Measurements from ENCODE around the gene USH2A. TPM values are rescaled to one million over a fixed set of nuclear protein-coding genes. Genes with fewer than 3 reads are reported as not detected.

Gene USH2A
- total RNA-seq, 4 donors from 2014 or later = under 0.01 to 1.0 (median under 0.01) TPM; not detected in 1

DNA sequence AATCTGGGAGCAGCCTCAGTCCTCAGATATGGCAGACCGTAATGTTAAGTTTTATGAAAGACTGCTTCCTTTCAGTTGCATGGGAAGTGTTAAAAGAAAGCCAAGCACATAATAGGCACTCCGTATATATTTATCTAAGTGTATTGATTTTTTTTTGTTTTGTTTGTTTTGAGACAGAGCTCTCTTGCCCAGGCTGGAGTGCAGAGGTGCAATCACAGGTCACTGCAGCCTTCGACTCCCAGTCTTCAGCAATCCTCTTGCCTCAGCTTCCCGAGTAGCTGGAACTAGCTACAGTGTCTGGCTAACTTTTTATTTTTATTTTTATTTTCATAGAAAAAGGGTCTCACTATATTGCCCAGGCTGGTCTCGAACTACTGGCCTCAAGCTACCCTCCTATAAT, 341.8 kb downstream of the USH2A start:
- 66 to 73% methylated on average over 5 of the region's 5 CpGs for WGBS, 2 donors
- Histone ChIP-seq H3K4me3 (no peak overlapping the region), H3K9me3 (no peaks in the 10 kb centered on the region), H3K36me3 (no peaks in the 10 kb centered on the region), H3K27ac (no peak overlapping the region), H3K27me3 (no peaks in the 10 kb centered on the region), H3K4me1 (no peaks in the 10 kb centered on the region)
- TF ChIP-seq EP300 (IDR thresholded peaks at IDR 0.05) (no peak), POLR2A (IDR thresholded peaks at IDR 0.05) (no peak)
- TF ChIP-seq, protein P1, sequence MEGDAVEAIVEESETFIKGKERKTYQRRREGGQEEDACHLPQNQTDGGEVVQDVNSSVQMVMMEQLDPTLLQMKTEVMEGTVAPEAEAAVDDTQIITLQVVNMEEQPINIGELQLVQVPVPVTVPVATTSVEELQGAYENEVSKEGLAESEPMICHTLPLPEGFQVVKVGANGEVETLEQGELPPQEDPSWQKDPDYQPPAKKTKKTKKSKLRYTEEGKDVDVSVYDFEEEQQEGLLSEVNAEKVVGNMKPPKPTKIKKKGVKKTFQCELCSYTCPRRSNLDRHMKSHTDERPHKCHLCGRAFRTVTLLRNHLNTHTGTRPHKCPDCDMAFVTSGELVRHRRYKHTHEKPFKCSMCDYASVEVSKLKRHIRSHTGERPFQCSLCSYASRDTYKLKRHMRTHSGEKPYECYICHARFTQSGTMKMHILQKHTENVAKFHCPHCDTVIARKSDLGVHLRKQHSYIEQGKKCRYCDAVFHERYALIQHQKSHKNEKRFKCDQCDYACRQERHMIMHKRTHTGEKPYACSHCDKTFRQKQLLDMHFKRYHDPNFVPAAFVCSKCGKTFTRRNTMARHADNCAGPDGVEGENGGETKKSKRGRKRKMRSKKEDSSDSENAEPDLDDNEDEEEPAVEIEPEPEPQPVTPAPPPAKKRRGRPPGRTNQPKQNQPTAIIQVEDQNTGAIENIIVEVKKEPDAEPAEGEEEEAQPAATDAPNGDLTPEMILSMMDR (IDR thresholded peaks at IDR 0.05) = no peak
- DNase-seq (ENCODE audit: low spot score in 2 of 2) = no peak

DNA sequence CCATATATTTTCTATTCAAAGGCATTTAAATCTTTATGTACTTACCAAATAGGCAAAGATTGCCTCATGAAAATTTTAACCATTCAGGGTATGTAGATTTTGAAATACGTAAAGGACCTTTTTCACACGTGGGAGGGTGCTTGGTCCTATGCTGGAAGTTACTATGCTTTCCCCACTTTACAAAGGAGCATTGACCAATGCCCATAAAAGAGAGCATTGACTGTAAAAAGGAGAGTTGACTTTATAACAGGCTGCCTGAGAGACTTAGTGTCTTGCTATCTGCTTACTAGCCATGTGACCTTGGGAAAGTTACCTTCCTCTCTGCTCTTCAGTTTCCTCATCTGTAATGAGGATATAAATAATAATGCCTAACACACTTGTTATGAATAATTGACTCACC, 346.5 kb downstream of the USH2A start:
- Histone ChIP-seq H3K9me3 (no peaks in the 10 kb centered on the region), H3K27me3 (no peaks in the 10 kb centered on the region), H3K36me3 (no peaks in the 10 kb centered on the region), H3K27ac (no peak overlapping the region), H3K4me3 (no peak overlapping the region), H3K4me1 (peaks cover 0 to 7% (median 0%) of the 10 kb centered on the region in 4 donors)
- 55 to 65% methylated on average over 2 of the region's 2 CpGs for WGBS, 2 donors
- TF ChIP-seq POLR2A (IDR thresholded peaks at IDR 0.05) = no peak
- no peak for DNase-seq (ENCODE audit: low spot score in 2 of 2)

DNA sequence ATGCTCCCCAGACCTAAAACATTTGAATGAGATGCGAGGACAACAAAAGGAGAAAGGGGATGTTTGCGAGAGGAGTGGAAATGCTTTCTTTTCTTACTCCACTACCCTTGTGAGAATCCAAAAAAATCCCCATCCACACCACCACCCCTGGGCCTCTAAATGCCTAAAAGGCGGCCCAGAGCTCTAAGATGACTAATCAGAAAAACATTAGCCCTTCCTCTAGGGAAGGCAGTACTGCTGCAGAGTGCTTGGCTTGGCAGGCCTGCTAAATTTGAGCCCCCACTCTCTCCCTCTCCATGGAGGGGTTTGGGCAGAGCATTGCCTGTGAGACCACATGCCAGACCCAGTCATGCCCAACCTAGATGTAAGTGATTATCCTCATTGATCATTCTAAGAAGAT, 347.9 kb downstream of the USH2A start:
- no peak for DNase-seq (ENCODE audit: low spot score in 2 of 2)
- H3K36me3 ChIP-seq = no peaks in the 10 kb centered on the region
- TF ChIP-seq POLR2A (IDR thresholded peaks at IDR 0.05) (no peak), EP300 (IDR thresholded peaks at IDR 0.05) (no peak)
- TF ChIP-seq, protein P1 (IDR thresholded peaks at IDR 0.05) = no peak
- peaks cover 0 to 7% (median 0%) of the 10 kb centered on the region in 4 donors for H3K4me1 ChIP-seq
- H3K9me3 ChIP-seq = no peaks in the 10 kb centered on the region
- no peaks in the 10 kb centered on the region for H3K27me3 ChIP-seq
- no peak overlapping the region for H3K4me3 ChIP-seq
- 50 to 59% methylated on average over 3 of the region's 3 CpGs for WGBS, 2 donors
- H3K27ac ChIP-seq = no peak overlapping the region

- Histone ChIP-seq H3K36me3 (no peaks in the 10 kb centered on the region), H3K27me3 (no peaks in the 10 kb centered on the region), H3K27ac (no peak overlapping the region), H3K9me3 (no peaks in the 10 kb centered on the region), H3K4me3 (no peak overlapping the region), H3K4me1 (peaks cover 0 to 7% (median 0%) of the 10 kb centered on the region in 4 donors)
- TF ChIP-seq EP300 (IDR thresholded peaks at IDR 0.05) (no peak), POLR2A (IDR thresholded peaks at IDR 0.05) (no peak)
- TF ChIP-seq, protein P1 (IDR thresholded peaks at IDR 0.05) = no peak
- no peak for DNase-seq (ENCODE audit: low spot score in 2 of 2)
- WGBS, 2 donors = 46 to 48% methylated on average over 8 of the region's 8 CpGs
These were observed 349.3 kb downstream of the USH2A start for GRCh38 chr1:216073793-216074595.

- 43 to 53% methylated on average over 3 of the region's 3 CpGs for WGBS, 2 donors
- Histone ChIP-seq H3K9me3 (no peaks in the 10 kb centered on the region), H3K4me3 (no peak overlapping the region), H3K4me1 (peaks cover 0 to 7% (median 0%) of the 10 kb centered on the region in 4 donors), H3K36me3 (no peaks in the 10 kb centered on the region), H3K27me3 (no peaks in the 10 kb centered on the region), H3K27ac (no peak overlapping the region)
- TF ChIP-seq EP300 (IDR thresholded peaks at IDR 0.05) (no peak), POLR2A (IDR thresholded peaks at IDR 0.05) (no peak)
- TF ChIP-seq, protein P1 (IDR thresholded peaks at IDR 0.05) = no peak
- DNase-seq (ENCODE audit: low spot score in 2 of 2) = no peak
These were observed 352.0 kb downstream of the USH2A start for GRCh38 chr1:216071262-216071661.

Data from tibial nerve (tissue), 4 donors.